Measurements from ENCODE around the gene MPL.

DNA sequence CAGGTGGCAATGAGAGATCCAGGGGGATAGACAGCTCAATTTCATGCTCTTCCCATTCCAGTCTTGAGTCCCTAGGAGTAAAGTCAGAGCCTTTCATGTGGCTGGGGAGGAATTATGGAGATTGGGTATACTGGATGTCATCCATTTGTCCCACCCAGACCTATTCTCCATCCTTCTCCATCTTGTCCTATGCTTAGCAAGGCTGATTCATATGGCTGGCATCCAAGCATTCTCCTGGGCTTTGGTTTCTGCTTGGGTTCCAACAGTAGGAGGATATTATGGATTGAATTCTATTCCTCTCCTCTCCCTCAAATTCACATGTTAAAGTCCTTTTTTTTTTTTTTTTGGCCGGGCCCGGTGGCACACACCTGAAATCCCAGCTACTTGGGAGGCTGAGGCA lies 17.3 kb downstream of the MPL start:
- no peak for TF ChIP-seq POLR2AphosphoS5 (IDR thresholded peaks at IDR 0.05)
- no peak for TF ChIP-seq CTCF (IDR thresholded peaks at IDR 0.05)

All from upper lobe of left lung (tissue), 4 donors.